Measurements from ENCODE around the gene GNPAT.
A peak's percentile ranks its signal among the peaks of the same experiment; 100 is the strongest.

The GNPAT gene

GRCh38 chr1:231220801-231221200 is 20.2 kb upstream of the GNPAT start:
- no peak overlapping the region; the same call in 1 of the 2 replicates for H3K27ac ChIP-seq
- no peak for TF ChIP-seq CTCF (conservative IDR thresholded peaks at IDR 0.05)

- H3K27ac ChIP-seq: no peak overlapping the region
- TF ChIP-seq CTCF (conservative IDR thresholded peaks at IDR 0.05): no peak
These were observed 14.9 kb upstream of the GNPAT start for GRCh38 chr1:231226156-231226555.

- TF ChIP-seq CTCF (conservative IDR thresholded peaks at IDR 0.05): no peak
- no peak overlapping the region for H3K27ac ChIP-seq
These were observed 9.5 kb upstream of the GNPAT start for GRCh38 chr1:231231511-231231910.

GRCh38 chr1:231232870-231233734 is 7.9 kb upstream of the GNPAT start:
- H3K27ac ChIP-seq: peak overlapping the region; percentile 73
- TF ChIP-seq CTCF (conservative IDR thresholded peaks at IDR 0.05): no peak

- H3K27ac ChIP-seq: peak overlapping the region; percentile 73
- TF ChIP-seq CTCF (conservative IDR thresholded peaks at IDR 0.05): no peak
These were observed 7.1 kb upstream of the GNPAT start for GRCh38 chr1:231233735-231234417.

- no peak for TF ChIP-seq CTCF (conservative IDR thresholded peaks at IDR 0.05)
- peak overlapping the region; percentile 73 for H3K27ac ChIP-seq
These were observed 6.5 kb upstream of the GNPAT start for GRCh38 chr1:231234506-231234905.

GRCh38 chr1:231235526-231236207 is 5.3 kb upstream of the GNPAT start:
- H3K27ac ChIP-seq: peak overlapping the region; percentile 73
- TF ChIP-seq CTCF (conservative IDR thresholded peaks at IDR 0.05): no peak

Data from VCaP (cell line).